Neural cell (in vitro differentiated cells): ENCODE results near the gene ZNF268. TPM values are rescaled to one million over a fixed set of nuclear protein-coding genes. Genes with fewer than 3 reads are reported as not detected.

Experiments
- H2AFZ ChIP-seq: fragments of 200-600, 300-800 bp; sonication (generic), shearing (Covaris generic); 2 replicates; pipeline ENCODE4 v1.6.0; 2014; ENCODE audit warnings: low read depth, mild to moderate bottlenecking, antibody characterized with exemption, low read length, moderate library complexity
- H3F3A ChIP-seq: fragments of 200-600 bp; shearing (Covaris generic); 2 replicates; pipeline ENCODE4 v1.6.1; 2016; ENCODE audit warnings: mild to moderate bottlenecking, moderate library complexity, mixed read lengths, antibody characterized with exemption, low read length; ENCODE audit not compliant: insufficient read depth, poor library complexity, severe bottlenecking
- H3K27ac ChIP-seq: fragments of 200-600, 300-800 bp; sonication (generic), shearing (Covaris generic); 2 replicates; pipeline ENCODE4 v1.5.1; 2014; ENCODE audit warnings: mild to moderate bottlenecking, low read length, moderate library complexity
- H3K27me3 ChIP-seq: fragments of 300-800, 200-600 bp; sonication (generic), shearing (Covaris generic); 2 replicates; pipeline ENCODE4 v1.6.0; 2014; ENCODE audit warnings: mild to moderate bottlenecking, low read depth, low read length, moderate library complexity; ENCODE audit not compliant: insufficient read depth
- H3K36me3 ChIP-seq: fragments of 300-800, 200-600 bp; sonication (generic), shearing (Covaris generic); 2 replicates; pipeline ENCODE4 v1.5.1; 2014; ENCODE audit warnings: mild to moderate bottlenecking, antibody characterized with exemption, low read length, moderate library complexity; ENCODE audit not compliant: insufficient read depth
- H3K4me2 ChIP-seq: fragments of 300-800, 200-600 bp; sonication (generic), shearing (Covaris generic); 2 replicates; pipeline ENCODE4 v1.6.0; 2014; ENCODE audit warnings: mild to moderate bottlenecking, low read length
- H3K4me3 ChIP-seq: fragments of 300-800, 200-600 bp; sonication (generic), shearing (Covaris generic); 2 replicates; pipeline ENCODE4 v1.5.1; 2014; ENCODE audit warnings: mild to moderate bottlenecking, low read length, moderate library complexity
- H3K79me2 ChIP-seq: fragments of 200-600 bp; shearing (Covaris generic); replicated peaks from 2 replicates; pipeline ENCODE4 v1.6.0; 2014; ENCODE audit warnings: mild to moderate bottlenecking, low read length, moderate library complexity; ENCODE audit not compliant: insufficient read depth
- H3K9ac ChIP-seq: fragments of 300-800, 200-600 bp; sonication (generic), shearing (Covaris generic); 2 replicates; pipeline ENCODE4 v1.6.1; 2016; ENCODE audit warnings: mild to moderate bottlenecking, low read length, mixed read lengths
- H3K9me2 ChIP-seq: fragments of 200-600 bp; shearing (Covaris generic); 2 replicates; pipeline ENCODE4 v1.6.1; 2016; ENCODE audit warnings: mild to moderate bottlenecking, low read length, mixed read lengths; ENCODE audit not compliant: insufficient read depth
- H3K9me3 ChIP-seq: fragments of 200-600, 300-800 bp; sonication (generic), shearing (Covaris generic); 2 replicates; pipeline ENCODE4 v1.6.1; 2016; ENCODE audit warnings: mild to moderate bottlenecking, mixed run types, low read length, moderate library complexity, mixed read lengths
- H4K20me1 ChIP-seq: fragments of 200-600 bp; shearing (Covaris generic); 2 replicates; pipeline ENCODE4 v1.6.1; 2016; ENCODE audit warnings: mild to moderate bottlenecking, mixed run types; ENCODE audit not compliant: insufficient read depth
- CTCF ChIP-seq: fragments of 450-650 bp; IDR thresholded peaks from 2 replicates; pipeline ENCODE4 v1.5.1; 2014; ENCODE audit warnings: antibody characterized with exemption, mild to moderate bottlenecking, moderate library complexity; ENCODE audit not compliant: poor library complexity, severe bottlenecking
- EP300 ChIP-seq: fragments of 450-650 bp; conservative IDR thresholded peaks from 2 replicates; pipeline ENCODE4 v1.6.1; 2014; ENCODE audit warnings: antibody characterized with exemption, mild to moderate bottlenecking, moderate library complexity; ENCODE audit not compliant: poor library complexity, severe bottlenecking
- EZH2 ChIP-seq: fragments of 200-600, 300-800 bp; shearing (Covaris generic), sonication (generic); IDR thresholded peaks from 2 replicates; pipeline ENCODE4 v1.6.1; 2014; ENCODE audit warnings: antibody characterized with exemption, low read length, borderline replicate concordance, mild to moderate bottlenecking; ENCODE audit not compliant: insufficient read depth, poor library complexity, severe bottlenecking
- MXI1 ChIP-seq: fragments of 450-650 bp; conservative IDR thresholded peaks from 2 replicates; pipeline ENCODE4 v1.6.1; 2014; ENCODE audit warnings: antibody characterized with exemption, mild to moderate bottlenecking; ENCODE audit not compliant: poor library complexity, severe bottlenecking
- POLR2AphosphoS5 ChIP-seq: IDR thresholded peaks from 2 replicates; pipeline ENCODE4 v1.6.1; 2012
- RAD21 ChIP-seq: fragments of 450-650 bp; conservative IDR thresholded peaks from 2 replicates; pipeline ENCODE4 v1.6.1; 2014; ENCODE audit warnings: antibody characterized with exemption, mild to moderate bottlenecking, moderate library complexity
- REST ChIP-seq: IDR thresholded peaks from 2 replicates; pipeline ENCODE4 v1.6.1; 2012; ENCODE audit warnings: borderline replicate concordance
- SMC3 ChIP-seq: fragments of 450-650 bp; conservative IDR thresholded peaks from 2 replicates; pipeline ENCODE4 v1.6.1; 2014; ENCODE audit warnings: antibody characterized with exemption, mild to moderate bottlenecking, moderate library complexity; ENCODE audit not compliant: poor library complexity
- TAF1 ChIP-seq: IDR thresholded peaks from 2 replicates; pipeline ENCODE4 v1.6.1; 2012; ENCODE audit warnings: low read depth
- polyA plus RNA-seq: library from polyadenylated mRNA; depleted of rRNA; stranded (reverse); fragments of >200 nt; gene quantifications from 2 replicates; pipeline ENCODE4 v1.2.3, GENCODE V29; 2014

The ZNF268 gene
- polyA plus RNA-seq, 1 donor from 2014 or later, result 23.5 TPM

- Histone ChIP-seq H3K36me3 (no peaks in the 10 kb centered on the region), H3K27ac (no peak overlapping the region), H3K4me3 (no peak overlapping the region), H3K27me3 (no peaks in the 10 kb centered on the region), H3K79me2 (no peaks in the 10 kb centered on the region), H3K9me3 (peaks cover 15% of the 10 kb centered on the region), H3K4me2 (no peak overlapping the region), H3F3A (no peaks in the 10 kb centered on the region), H3K9ac (no peak overlapping the region), H3K9me2 (no peaks in the 10 kb centered on the region), H4K20me1 (no peaks in the 10 kb centered on the region), H2AFZ (no peak overlapping the region)
- TF ChIP-seq MXI1, result no peak
- TF ChIP-seq TAF1, result no peak
- no peak for TF ChIP-seq SMC3
- no peak for TF ChIP-seq POLR2AphosphoS5
- TF ChIP-seq RAD21, result no peak
- no peak for TF ChIP-seq CTCF
- no peak for TF ChIP-seq EZH2
- no peak for TF ChIP-seq EP300
- TF ChIP-seq REST, result no peak
These were observed 53.7 kb downstream of the ZNF268 start for GRCh38 chr12:133234971-133235370.

GRCh38 chr12:133235401-133236112, 54.3 kb downstream of the ZNF268 start, which contains the start of gene ANHX:
Gene ANHX (minus strand): TSS chr12:133235877. CDS start chr12:133234356, 1,521 bp downstream.
- Histone ChIP-seq H3K79me2 (no peaks in the 10 kb centered on the region), H3K9me2 (no peaks in the 10 kb centered on the region), H3K27ac (no peak within 1 kb of the TSS), H3K36me3 (no peaks in the 10 kb centered on the region), H3K4me3 (no peak within 1 kb of the TSS), H3F3A (no peaks in the 10 kb centered on the region), H4K20me1 (no peaks in the 10 kb centered on the region), H3K27me3 (no peaks in the 10 kb centered on the region), H3K9me3 (peaks cover 15% of the 10 kb centered on the region), H3K9ac (no peak within 1 kb of the TSS), H2AFZ (no peak within 1 kb of the TSS), H3K4me2 (no peak within 1 kb of the TSS)
- TF ChIP-seq POLR2AphosphoS5, result no peak
- TF ChIP-seq SMC3, result no peak
- no peak for TF ChIP-seq MXI1
- no peak for TF ChIP-seq RAD21
- TF ChIP-seq TAF1, result no peak
- TF ChIP-seq EP300, result no peak
- TF ChIP-seq REST, result no peak
- no peak for TF ChIP-seq CTCF
- no peak for TF ChIP-seq EZH2
